22Rv1 (cell line): Measurements from ENCODE around the gene TP73.

Source experiments
- H3K27ac ChIP-seq: fragments of 450-650 bp; 2 replicates; pipeline ENCODE4 v1.5.1; 2017
- CTCF ChIP-seq: fragments of 450-650 bp; IDR thresholded peaks from 2 replicates; pipeline ENCODE4 v1.5.1; 2017; ENCODE audit warnings: mild to moderate bottlenecking
- ZFX ChIP-seq: fragments of 450-650 bp; IDR thresholded peaks from 2 replicates; pipeline ENCODE4 v1.6.1; 2017; ENCODE audit warnings: antibody characterized with exemption, borderline replicate concordance

The TP73 gene

GRCh38 chr1:3651930-3652547 is at the start of gene TP73:
TP73 (plus strand) TSS chr1:3652516; CDS start chr1:3682366, 29,850 bp downstream.
- no peak for TF ChIP-seq ZFX
- no peak for TF ChIP-seq CTCF

GRCh38 chr1:3603156-3603555 is 49.2 kb upstream of the TP73 start:
- TF ChIP-seq ZFX, result no peak
- no peak overlapping the region for H3K27ac ChIP-seq

More at GRCh38 chr1:3651930-3652547, at the start of gene TP73:
- H3K27ac ChIP-seq, result no peak within 1 kb of the TSS

GRCh38 chr1:3603571-3604467 is 48.5 kb upstream of the TP73 start:
- no peak overlapping the region for H3K27ac ChIP-seq
- TF ChIP-seq CTCF (no peak), ZFX (no peak)

GRCh38 chr1:3604468-3604974 is 47.8 kb upstream of the TP73 start:
- TF ChIP-seq CTCF (no peak), ZFX (no peak)
- H3K27ac ChIP-seq, result no peak overlapping the region

GRCh38 chr1:3604997-3605823 is 47.1 kb upstream of the TP73 start:
- no peak for TF ChIP-seq CTCF
- TF ChIP-seq ZFX, result no peak
- no peak overlapping the region for H3K27ac ChIP-seq

GRCh38 chr1:3606779-3607702 is 45.3 kb upstream of the TP73 start:
- TF ChIP-seq CTCF (no peak), ZFX (no peak)
- H3K27ac ChIP-seq, result no peak overlapping the region

GRCh38 chr1:3607703-3608065 is 44.6 kb upstream of the TP73 start:
- TF ChIP-seq CTCF, result no peak
- TF ChIP-seq ZFX, result no peak
- H3K27ac ChIP-seq, result no peak overlapping the region
